Fibroblast of skin of abdomen (primary cell): ENCODE measurements around the gene NOL9.
A peak's percentile ranks its signal among the peaks of the same experiment; 100 is the strongest.

ENCODE experiments used
- DNase-seq: peaks from one replicate; pipeline ENCODE4 v3.0.0-alpha.2; 2013

NOL9 gene

DNA sequence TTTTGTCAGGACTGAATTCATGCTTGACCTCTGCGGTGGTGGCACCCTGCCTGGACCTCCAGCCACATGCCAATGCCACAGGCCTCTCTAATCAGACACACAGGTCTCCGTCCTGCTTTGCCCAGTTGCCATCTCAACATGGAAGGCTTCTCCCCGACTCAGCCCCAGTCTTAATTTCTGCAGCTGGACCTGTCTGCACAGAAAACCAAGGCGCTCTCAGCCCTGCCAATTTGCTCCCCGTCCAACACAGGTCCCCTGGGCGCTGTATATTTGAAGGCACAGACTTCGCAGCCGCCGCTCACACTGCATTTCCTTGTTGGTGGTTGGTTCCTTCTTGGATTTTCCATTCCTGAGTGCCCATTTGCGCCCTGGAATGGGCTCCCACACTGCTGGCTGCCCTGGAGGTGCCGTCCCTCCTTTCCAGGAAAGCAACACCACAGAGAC lies 34.8 kb downstream of the NOL9 start:
- DNase-seq = no peak

DNA sequence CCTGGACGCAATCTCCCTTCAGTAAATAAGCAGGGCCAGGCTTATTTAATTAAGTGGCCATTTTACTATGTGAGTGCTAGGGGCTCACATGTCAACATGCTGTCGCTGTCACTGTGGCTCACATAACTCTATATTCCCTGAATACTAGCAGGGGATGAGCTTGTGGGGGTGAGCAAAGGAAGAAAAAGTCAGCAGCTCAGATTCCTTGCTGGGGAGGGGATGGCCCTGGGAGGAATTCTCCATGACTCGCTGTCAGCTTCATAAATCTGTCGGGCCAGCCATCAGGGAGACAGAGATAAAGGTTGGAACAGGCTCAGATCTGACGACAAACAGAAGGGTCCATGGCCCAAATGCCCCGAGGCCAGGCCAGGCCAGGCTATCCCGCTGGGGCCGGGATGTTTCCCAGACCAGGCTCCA lies 36.9 kb downstream of the NOL9 start:
- DNase-seq = peak; percentile 23

DNA sequence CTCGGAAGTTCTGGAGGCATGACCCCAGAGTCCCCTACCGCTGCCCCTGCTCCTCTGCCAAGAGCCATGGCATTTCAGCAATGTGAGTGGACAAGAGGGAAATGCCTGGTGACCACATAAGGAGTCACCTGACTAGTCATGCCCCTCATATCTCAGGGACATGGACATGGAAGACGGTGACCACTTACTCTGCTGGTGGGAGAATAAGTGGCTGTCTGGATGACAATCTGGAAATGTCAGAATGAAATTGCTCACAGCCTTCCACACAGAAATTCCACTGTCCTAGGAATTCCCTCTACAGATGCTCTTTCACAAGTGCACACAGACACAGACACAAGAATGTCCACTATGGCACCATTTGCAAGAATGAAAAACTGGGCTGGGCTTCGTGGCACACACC lies 38.5 kb downstream of the NOL9 start:
- no peak for DNase-seq

DNA sequence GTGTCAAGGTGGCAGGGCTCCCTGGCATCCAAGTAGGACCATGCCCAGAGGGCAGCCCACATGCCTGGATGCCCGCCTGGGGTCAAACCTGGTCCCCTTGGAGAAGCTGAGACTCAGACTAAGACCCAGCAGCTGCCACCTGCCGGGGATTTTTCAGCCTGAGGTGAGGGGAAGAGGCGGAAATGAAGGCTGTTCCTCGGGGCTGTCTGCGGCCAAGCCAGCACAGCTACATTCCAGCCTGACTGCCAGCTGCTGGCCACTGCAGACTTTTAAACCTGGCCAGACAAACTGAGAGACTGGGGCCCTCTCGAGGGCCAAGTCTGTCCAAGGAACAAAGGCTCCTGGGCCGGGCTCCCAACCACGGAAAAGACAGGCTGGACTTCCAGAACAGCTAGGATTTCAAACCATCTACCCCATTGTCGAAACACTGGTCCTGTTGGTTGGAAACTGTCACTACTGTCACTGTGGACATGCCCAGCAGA lies 41.0 kb downstream of the NOL9 start:
- no peak for DNase-seq

DNA sequence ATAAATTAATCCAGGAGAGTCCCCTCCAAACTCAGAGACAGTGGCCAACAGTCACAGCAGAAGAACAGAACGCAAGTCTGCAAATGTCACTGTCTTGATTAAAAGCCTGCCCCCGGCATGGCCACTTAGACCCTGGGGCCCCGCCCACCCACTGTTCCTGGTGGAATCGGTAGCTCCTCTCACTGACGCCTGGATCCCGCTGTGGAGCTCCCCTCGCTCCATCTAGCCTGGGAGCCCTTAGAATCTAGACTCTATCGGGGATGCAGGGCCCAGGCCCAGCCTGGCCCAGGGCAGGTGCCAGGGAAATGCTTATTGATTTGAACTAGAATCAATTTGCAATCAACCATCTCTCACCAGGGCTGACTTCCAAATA lies 41.4 kb downstream of the NOL9 start:
- DNase-seq = no peak

DNA sequence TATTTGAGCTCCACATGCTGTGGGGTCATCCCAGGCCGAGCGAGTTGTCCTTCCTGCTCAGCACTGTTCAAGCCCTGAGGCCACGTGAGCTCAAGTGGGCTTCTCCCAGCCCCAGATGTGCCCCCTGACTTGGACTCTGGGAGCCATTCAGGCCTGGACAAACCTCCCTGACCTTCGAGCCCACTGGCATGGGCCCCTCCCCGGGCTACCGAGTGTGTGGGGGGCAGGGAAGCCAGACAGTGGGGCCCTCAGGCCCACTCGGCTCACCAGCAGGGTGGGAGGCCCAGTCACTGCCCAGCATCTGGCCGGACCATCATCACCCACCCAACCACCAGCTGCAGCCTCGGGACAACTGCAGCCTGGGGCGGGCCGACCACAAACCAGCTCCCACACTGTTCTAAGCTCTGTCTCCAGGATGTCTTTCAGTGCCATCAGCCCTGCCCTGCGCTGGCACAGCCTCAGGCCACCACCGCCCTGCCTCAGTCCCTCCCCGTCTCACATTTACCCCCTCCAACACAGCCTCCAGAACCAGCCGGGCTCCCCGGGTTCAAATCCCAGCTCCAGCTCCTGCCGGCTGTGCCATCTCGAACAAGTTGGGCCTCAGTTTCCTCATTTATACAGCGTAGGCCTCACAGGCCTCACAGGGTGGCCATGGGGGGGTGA lies 41.9 kb downstream of the NOL9 start:
- DNase-seq = no peak

DNA sequence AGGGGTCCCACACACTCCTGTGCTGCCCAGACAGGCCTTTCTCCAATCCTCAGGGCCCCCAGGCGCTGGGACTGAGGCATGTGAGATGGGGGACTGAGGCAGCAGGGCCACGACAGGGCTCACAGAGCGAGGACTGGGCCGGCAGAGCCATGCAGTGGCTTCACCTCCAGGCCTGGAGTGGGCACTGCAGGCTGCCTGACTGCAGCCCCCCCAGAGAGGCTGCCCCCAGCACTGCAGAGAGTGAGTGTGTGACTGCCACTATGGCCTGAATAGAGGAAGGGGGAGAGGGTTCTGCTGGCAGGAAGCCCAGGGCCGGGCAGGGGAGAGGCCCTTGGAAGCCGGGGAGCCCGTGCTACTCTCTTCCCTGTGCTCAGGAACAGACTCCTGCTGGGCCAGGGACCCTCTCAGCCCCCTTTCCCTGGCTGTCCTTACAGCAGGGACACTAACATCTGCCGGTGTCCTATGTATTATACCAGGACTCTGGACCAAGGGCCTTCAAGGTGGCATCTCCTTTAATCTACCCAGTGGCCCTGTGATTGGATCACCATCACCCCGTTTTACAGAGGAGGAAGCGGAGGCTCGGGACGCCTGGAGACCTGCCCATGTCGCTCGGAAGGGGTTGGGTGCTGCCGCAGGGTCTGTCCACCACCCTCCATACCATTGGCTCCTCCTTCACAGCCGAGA lies 42.6 kb downstream of the NOL9 start:
- DNase-seq = no peak

DNA sequence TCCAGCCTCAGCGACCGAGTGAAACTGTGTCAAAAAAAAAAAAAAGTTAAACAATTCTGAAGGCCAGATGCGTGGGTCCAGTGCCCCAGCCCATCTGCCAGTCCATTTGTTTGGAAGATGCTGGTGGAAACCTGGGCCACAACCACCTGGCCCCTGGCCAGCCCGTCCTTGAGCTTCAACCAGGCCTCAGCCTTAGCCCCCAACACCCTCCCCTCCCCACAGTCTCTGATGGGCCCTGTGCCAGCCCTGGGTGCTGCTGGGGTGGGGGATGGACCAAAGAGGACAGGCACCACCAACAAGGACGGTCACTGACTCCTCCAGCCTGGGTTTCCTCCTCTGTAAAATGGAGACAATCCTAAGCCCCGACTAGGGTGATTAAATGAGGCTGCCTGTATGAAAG lies 43.3 kb downstream of the NOL9 start:
- DNase-seq = no peak

DNA sequence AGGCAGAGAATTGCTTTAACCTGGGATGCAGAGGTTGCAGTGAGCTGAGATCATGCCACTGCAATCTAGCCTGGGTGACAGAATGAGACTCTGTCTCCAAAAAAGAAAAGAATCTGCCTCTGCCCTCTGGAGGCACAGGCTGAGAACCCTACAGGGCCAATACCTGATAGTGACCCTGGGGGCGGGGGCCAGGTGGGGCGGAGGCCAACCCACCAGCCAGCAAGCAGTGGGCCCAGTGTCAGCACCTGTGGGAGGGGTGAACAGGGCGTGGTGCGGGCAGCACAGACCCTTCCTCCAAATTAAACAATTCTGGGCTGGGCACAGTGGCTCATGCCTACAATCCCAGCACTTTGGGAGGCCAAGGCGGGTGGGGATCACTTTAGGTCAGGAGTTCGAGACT lies 43.8 kb downstream of the NOL9 start:
- no peak for DNase-seq

DNA sequence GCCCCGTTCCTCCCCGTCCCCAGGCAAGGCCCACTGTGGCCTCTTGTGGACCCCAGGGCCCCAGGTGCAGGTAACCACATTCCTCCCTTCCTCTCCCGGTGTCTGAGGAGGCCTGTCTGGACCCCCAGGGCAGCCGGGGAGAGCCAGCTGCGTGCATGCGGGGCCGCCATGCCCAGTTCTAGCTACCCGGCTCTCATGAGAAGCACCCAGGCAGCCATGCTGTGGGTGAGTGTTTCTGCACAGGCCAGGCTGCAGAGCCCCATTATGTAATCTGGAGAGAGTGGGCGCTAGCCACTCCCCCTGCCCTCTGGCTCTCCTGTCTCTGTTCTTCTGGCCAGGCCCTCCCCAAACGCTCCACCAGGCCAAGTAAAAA lies 44.4 kb downstream of the NOL9 start:
- no peak for DNase-seq

DNA sequence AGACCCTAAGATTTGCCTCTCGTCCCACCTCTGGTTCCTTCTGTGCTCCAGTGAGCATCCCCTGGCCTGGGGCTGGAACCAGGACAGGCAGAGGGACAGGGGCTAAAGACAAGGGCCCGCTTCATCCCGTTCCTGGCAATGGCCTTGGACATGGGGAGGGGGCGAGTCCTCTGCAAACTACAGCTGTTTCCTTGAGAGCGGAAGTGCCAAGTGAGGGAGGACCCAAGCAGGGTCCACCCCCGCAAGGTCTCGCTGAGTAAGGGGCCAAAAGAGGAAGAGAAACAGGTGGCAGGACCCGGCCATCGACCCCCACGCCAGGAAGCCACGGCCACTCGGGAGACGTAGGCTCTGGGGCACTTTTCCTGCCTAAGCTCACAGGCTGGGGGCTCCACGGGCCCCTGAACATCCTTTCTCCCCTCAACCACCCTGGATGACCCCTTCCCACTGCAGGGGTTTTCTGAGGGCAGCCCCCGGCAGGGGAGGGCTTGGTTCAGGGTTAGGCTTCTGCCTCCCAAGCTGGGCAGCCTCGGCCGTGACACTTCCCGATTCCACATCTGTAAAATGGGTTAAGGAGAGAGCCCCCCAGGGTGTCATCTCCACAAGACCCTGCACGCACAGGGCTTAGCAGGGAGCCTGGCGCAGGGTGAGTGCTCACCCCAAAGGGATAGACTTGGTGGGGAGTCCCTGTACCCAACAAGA lies 44.9 kb downstream of the NOL9 start:
- no peak for DNase-seq

DNA sequence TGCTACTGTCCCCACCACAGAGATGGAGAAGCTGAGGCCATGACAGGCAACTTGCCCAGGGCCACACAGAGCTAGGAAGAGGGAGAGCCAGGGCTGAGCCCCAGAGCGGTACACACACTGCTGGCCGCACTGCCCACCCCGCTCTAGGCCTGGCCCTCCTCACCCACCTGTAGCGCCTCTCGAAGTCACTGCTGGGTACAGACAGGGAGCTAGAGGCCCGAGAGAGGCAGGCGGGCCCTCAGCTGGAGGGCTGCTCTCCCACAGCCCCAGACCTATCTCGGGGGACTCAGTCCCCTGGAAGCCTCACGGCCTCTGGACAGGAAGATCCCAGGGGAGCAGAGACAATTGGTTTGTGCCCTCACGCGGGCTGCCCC lies 45.5 kb downstream of the NOL9 start:
- DNase-seq = no peak

DNA sequence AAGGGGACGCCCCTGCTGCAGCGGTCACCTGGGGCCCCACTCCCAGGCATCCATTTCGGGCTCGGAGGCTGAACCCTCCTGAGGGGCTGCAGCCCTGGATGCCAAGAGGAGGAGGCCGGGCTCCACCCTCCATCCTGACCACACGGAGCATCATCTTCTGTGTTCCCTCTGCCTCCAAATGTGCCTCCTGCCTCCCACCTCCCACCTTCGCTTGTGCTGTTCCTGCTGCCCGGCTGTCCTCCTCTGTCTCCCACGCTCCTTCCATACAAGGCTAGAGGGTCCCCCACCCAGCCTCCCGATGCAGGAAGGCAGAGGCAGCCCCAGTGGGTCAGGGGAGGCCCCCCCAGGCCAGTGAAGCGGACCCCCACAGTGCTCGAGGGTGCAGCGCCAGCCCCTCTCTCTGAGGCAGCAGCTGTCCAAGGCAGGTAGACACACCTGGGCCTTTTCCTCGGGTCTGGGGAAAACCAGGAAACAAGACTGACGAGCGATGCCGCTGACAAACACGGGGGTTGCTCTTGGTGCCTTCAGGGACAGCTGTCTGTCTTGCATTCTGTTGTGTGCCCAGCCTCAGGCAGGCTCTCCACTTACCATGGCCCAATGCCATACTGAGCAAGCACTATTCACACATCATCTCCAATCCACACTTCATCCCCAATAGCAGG lies 46.0 kb downstream of the NOL9 start:
- no peak for DNase-seq

DNA sequence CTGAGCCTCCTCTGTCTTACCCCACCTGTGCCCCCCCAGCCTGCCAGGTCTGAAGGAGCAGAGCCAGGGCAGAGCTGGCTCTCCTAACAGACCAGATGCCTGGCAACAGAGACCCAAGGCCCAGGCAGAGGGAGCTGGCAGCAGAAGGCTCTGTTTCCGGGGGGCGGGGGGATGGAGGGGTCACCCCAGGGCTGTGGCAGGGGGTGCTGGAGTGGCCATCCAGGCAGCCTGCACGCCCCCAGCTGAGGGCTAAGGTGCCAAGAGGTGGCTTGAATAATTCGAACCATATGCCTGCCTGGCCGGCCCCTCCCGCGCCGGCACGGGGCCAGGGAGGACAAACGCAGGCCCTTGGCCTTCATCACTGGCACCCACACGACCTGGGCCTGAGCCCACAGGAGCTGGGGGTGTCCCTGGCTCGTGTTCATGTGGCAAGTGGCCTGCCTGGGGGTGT lies 46.8 kb downstream of the NOL9 start:
- no peak for DNase-seq

DNA sequence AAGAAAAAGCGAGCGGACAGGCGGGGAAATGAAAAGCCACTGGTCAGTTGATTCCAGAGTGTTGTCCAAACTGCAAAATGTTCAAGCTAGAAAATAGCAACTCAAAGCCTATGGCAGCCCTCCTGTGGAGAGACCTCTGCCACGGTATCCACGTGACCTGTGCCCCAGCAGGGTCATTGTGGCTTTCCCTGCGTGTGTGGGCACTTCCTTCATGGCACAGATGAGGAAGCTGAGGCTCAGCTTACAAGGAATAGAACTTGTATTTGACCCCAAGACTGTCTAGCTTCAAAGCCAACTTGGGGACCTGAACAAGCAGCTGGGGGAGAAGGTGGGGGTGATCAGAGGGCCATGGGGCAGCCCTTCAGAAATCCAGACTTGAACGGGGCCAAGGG lies 47.3 kb downstream of the NOL9 start:
- DNase-seq = no peak

DNA sequence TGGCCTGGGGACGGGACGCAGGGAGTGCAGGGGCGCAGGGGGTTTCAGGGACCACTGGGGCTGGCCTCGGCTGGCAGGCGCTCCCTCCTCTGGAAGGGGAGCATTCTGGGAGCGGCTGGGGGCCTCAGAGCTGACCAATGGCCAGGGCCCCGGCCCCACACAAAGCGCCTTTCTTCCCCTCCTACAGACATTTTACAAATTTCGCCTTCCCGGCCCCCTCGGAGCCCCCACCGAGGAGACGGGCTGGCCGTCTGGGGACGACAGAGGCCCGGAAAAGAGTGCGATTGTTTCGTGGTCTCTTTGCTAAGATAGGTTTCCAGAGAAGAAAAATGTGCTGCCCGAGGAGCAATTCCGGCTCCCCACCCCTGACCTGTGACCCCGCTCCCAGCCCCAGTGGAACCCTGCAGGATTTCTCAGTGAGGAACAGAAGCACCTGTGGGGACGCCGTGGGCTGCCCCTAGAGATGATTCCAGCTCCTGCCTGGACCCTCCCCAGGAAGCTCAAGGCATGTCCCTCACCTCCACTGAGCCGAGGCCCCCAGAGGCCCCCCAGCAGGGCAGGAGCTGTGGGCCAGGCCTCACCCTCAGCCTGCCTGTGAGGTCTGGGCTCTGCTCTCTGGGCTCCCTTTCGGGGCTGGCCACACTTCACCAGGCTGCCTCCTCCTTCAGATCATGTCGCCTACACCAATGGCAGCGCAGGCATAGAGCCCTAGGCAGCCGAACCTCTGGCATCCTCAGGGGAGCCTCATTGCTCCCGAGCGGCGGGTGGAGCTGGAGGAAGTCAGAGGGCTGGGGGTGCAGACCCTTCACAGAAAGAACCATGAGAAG lies 47.9 kb downstream of the NOL9 start:
- DNase-seq = no peak

DNA sequence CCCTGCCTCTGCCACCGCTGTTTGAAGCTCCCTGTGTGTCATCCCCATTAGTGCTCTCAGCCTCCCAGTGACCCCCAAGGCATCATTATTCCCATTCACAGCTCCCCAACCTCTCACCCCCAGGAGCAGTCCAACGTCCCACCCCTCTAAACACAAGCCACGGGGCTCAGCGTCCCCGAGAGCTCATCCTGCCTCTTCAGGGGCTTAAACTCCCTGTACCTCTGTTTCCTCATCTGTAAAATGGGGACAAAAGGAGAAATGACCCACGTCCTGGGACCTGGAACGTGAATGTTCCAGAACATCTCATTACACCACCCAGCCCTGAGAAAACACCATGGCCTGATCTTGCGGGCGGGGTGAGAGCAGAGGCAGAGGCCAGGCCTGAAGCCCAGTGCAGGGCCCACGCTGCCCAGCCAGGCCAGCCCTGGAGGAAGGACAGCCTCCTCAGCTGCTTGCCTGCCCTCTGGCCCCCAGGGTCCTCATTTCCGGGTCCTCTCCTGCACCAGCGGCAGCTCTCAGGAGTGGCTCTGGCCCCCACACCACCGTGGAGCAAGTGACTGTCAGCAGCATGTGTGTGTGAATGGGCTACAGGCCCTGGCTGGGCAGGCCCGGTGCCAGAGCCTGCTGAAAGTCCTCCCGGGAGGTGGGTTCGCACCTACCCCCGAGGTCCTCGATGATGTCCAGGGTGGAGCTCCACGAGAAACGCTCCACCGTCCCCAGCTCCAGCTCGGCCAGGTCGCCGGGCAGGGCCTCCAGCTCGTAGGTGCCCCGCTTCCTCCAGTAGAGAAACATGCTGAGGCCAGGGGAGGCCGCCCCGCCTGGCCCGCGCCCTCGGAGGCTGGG lies 48.7 kb downstream of the NOL9 start:
- DNase-seq = no peak

DNA sequence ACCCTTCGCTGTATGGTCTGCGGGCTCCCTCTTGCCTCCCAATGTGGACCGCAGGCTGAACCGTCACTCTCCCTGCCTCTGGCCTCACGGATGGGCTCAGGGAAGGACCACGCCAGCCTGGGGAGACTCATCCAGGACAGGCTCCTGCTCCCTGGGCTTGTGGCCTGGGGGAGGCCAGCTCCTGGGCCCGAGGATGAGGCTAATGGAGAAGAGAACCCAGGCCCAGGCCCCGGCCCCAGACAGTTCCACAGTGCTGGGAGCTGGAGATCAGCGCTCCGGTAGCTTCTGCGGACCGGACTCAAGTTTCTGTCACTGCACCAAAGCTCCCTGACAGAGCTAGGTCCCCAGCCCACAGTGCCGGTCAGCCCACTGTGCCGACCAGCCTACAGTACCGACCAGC lies 49.4 kb downstream of the NOL9 start:
- no peak for DNase-seq

DNA sequence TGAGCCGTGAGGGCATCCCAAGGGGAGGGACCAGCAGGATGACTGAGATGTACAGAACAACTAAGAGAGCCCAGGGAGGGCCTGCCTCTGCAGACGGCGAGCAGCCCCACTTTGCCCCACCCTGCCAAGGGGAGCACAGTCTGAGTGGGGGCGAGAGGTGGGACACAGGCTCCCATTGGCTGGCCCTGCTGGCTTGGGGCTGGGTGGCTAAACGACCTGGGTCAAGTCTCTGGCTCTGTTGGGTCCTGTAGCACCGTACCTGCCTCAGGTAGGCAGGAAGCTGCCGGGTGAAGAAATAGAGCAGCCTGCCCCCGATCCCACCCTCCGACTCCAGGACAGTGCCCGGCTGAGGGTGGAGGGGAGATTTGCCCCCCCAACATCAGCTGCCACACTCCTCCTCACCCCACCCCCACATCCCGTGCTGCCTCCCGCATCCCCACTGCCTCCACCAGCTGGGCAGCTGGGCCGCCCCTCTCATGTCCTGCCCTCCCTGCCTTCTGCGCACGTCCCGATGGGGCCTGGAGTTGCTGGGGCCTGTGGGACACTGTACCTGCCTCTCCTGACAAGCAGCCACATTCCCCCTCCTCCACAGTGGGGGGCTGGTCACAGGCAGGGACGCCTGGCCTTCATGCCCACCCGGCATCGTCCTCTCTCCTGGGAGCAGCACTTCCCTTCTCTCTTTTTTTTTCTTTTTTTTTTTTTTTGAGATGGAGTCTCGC lies 50.3 kb downstream of the NOL9 start:
- DNase-seq = no peak

DNA sequence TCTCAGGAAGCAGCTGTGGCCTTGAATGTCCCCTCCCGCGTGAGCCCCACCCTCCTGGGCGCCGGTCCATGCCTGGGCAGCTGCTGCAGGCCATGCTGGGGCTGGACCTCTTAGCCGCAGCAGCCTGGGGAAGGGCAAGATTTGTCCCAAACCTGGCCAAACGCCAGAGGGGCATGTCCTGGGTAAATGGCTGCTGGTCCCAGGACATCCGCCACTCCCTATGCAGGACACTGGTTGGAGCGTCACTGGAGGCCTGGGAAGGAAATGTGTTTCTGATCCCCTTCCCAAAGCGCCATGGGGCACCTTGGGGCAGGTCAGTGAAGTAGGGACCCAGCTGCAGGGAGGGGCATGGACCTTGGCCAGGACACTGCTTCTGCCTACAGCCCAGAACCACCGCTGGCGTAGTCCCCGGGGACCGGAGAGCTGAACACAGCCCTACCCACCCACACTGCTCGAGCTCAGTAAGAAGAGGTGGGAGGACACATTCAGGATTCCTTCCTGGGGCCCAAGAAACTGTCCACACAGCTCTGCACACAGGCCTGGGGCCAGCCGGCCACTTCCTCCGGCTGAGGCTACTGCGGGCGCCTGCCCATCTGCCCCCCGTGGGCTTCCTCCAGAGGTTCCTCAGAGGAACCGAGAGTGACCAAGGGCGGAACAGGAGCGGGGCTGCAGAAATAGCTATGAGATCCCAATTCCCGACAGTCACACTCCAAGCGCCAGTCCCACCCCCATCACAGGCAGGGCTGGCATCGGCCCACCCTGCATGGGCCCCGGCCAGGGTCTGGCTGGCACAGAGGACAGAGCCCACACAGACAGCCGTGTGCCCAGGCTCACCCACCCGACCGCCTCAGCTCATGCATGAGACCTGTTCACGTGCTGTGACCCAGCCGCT lies 52.1 kb downstream of the NOL9 start:
- DNase-seq = no peak
